ENCODE measurements around the gene BABAM2. TPM values are rescaled to one million over a fixed set of nuclear protein-coding genes. Genes with fewer than 3 reads are reported as not detected.
A peak's percentile ranks its signal among the peaks of the same experiment; 100 is the strongest.

The BABAM2 gene
- total RNA-seq, 1 donor from 2014 or later, result 41.0 TPM

GRCh38 chr2:28336982-28337627 lies 446.6 kb downstream of the BABAM2 start:
- no peak for DNase-seq (ENCODE audit: extremely low spot score in 2 of 2)
- H3K4me1 ChIP-seq, result peaks cover 73% of the 10 kb centered on the region
- intact Hi-C loops (cut with DNase I), result no loop called here
- H3K27me3 ChIP-seq, result no peaks in the 10 kb centered on the region
- H3K9me3 ChIP-seq, result no peaks in the 10 kb centered on the region
- no peaks in the 10 kb centered on the region for H3K36me3 ChIP-seq
- peak overlapping the region; percentile 82 for H3K27ac ChIP-seq
- H3K4me3 ChIP-seq, result no peak overlapping the region
- TF ChIP-seq CTCF (IDR thresholded peaks at IDR 0.05) (no peak), POLR2A (IDR thresholded peaks at IDR 0.05) (no peak), POLR2AphosphoS5 (IDR thresholded peaks at IDR 0.05; ENCODE audit: insufficient read depth in 1 of 2, low read depth in 1 of 2) (no peak)

- intact Hi-C loops (cut with DNase I), result no loop called here
- Histone ChIP-seq H3K4me1 (peaks cover 82% of the 10 kb centered on the region), H3K27me3 (no peaks in the 10 kb centered on the region), H3K4me3 (no peak overlapping the region), H3K9me3 (no peaks in the 10 kb centered on the region), H3K36me3 (no peaks in the 10 kb centered on the region), H3K27ac (peak overlapping the region; percentile 82)
- TF ChIP-seq CTCF (IDR thresholded peaks at IDR 0.05), result peak in 1 of 3 experiments; percentile 20
- peak; percentile 85 to 86 for TF ChIP-seq POLR2AphosphoS5 (IDR thresholded peaks at IDR 0.05; ENCODE audit: insufficient read depth in 1 of 2, low read depth in 1 of 2)
- no peak for TF ChIP-seq POLR2A (IDR thresholded peaks at IDR 0.05)
- DNase-seq (ENCODE audit: extremely low spot score in 2 of 2), result no peak
Measured at GRCh38 chr2:28338046-28338817, 447.7 kb downstream of the BABAM2 start.

GRCh38 chr2:28338831-28339321 lies 448.3 kb downstream of the BABAM2 start:
- no peak overlapping the region for H3K4me3 ChIP-seq
- no peaks in the 10 kb centered on the region for H3K36me3 ChIP-seq
- H3K9me3 ChIP-seq, result no peaks in the 10 kb centered on the region
- no peaks in the 10 kb centered on the region for H3K27me3 ChIP-seq
- H3K27ac ChIP-seq, result peak overlapping the region; percentile 82
- peaks cover 82% of the 10 kb centered on the region for H3K4me1 ChIP-seq
- TF ChIP-seq POLR2A (IDR thresholded peaks at IDR 0.05), result no peak
- no peak for TF ChIP-seq POLR2AphosphoS5 (IDR thresholded peaks at IDR 0.05; ENCODE audit: insufficient read depth in 1 of 2, low read depth in 1 of 2)
- no peak for TF ChIP-seq CTCF (IDR thresholded peaks at IDR 0.05)
- intact Hi-C loops (cut with DNase I), result no loop called here
- no peak for DNase-seq (ENCODE audit: extremely low spot score in 2 of 2)

GRCh38 chr2:28339516-28340175 lies 449.1 kb downstream of the BABAM2 start:
- intact Hi-C loops (cut with DNase I), result loop anchor here (10.0 kb wide), 1 partner anchor 1995 kb away; the partner anchor contains the start of genes ADGRF3 and SELENOI
- no peak overlapping the region for H3K4me3 ChIP-seq
- H3K9me3 ChIP-seq, result no peaks in the 10 kb centered on the region
- peaks cover 82% of the 10 kb centered on the region for H3K4me1 ChIP-seq
- no peak for DNase-seq (ENCODE audit: extremely low spot score in 2 of 2)
- H3K36me3 ChIP-seq, result no peaks in the 10 kb centered on the region
- peak overlapping the region; percentile 82 for H3K27ac ChIP-seq
- TF ChIP-seq CTCF (IDR thresholded peaks at IDR 0.05) (no peak), POLR2AphosphoS5 (IDR thresholded peaks at IDR 0.05; ENCODE audit: insufficient read depth in 1 of 2, low read depth in 1 of 2) (no peak), POLR2A (IDR thresholded peaks at IDR 0.05) (no peak)
- H3K27me3 ChIP-seq, result no peaks in the 10 kb centered on the region

All from vagina (tissue), 2 donors.